SU-DHL-6 (cell line): Measurements from ENCODE around the gene PRLR.

Experiments
- EZH2phosphoT487 ChIP-seq: fragments of 200-600 bp; sonication (generic), shearing (Covaris generic); conservative IDR thresholded peaks from 2 replicates; pipeline ENCODE4 v1.6.1; 2018; ENCODE audit warnings: mild to moderate bottlenecking, antibody characterized with exemption, low read length, moderate library complexity, mixed read lengths
- TF ChIP-seq, protein P1 (sequence below): fragments of 200-600 bp; sonication (generic); IDR thresholded peaks from one replicate; pipeline ENCODE4 v1.5.1; 2017; ENCODE audit warnings: antibody characterized with exemption, mild to moderate bottlenecking, low read length, moderate library complexity; ENCODE audit not compliant: insufficient read depth, poor library complexity, severe bottlenecking

DNA sequence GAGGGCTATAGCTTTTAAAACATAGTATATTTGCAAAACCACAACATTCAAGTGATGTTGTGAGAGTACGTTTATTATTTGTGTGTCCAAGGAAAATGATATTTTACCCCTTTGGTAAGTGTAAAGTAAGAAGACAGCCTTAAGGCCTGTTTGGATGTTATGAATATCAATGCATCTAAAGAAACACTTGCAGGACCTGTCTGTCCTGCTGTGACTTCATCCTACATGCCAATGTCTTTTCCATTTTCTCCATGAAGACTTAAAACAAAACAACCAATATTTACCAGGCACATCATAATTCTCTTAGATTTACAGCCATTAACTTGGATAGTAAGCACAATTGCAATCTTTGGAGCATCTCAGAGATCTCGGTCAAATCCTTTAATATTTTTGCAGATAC, 29.0 kb downstream of the PRLR start:
- TF ChIP-seq, protein P1, sequence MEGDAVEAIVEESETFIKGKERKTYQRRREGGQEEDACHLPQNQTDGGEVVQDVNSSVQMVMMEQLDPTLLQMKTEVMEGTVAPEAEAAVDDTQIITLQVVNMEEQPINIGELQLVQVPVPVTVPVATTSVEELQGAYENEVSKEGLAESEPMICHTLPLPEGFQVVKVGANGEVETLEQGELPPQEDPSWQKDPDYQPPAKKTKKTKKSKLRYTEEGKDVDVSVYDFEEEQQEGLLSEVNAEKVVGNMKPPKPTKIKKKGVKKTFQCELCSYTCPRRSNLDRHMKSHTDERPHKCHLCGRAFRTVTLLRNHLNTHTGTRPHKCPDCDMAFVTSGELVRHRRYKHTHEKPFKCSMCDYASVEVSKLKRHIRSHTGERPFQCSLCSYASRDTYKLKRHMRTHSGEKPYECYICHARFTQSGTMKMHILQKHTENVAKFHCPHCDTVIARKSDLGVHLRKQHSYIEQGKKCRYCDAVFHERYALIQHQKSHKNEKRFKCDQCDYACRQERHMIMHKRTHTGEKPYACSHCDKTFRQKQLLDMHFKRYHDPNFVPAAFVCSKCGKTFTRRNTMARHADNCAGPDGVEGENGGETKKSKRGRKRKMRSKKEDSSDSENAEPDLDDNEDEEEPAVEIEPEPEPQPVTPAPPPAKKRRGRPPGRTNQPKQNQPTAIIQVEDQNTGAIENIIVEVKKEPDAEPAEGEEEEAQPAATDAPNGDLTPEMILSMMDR, result no peak
- TF ChIP-seq EZH2phosphoT487, result no peak
